ENCODE measurements around the gene DPF1.

DPF1 gene

DNA sequence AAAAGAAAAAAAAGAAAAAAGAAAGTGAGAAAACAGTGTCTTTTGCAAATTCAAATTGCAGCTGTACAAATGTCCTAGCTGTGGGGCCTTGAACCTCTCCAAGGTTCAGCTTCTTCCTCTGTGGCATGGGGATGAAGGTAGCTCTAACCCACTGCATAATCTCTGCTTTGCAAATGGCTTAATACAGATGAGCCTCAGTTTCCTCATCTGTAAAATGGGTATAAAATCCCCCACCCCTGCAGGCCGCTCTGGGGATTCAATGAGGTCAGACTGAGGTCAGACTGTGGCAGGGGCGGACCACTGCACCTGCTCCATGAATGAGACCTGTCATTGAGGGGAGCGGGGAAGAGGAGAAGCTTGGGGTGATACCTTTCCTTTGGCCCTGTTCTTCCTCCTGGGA lies 5.8 kb downstream of the DPF1 start:
- Histone ChIP-seq H2AFZ (ENCODE audit: low read length, unreplicated experiment) (no peak overlapping the region), H3K4me3 (ENCODE audit: low read depth, low read length) (no peak overlapping the region), H3K36me3 (ENCODE audit: insufficient read depth, low read length) (no peaks in the 10 kb centered on the region), H3K27ac (ENCODE audit: low read depth, low read length) (no peak overlapping the region), H3K79me2 (ENCODE audit: control insufficient read depth, insufficient read depth, low read length, unreplicated experiment) (no peaks in the 10 kb centered on the region), H3K27me3 (ENCODE audit: insufficient read depth, low read length) (no peaks in the 10 kb centered on the region), H3K4me1 (ENCODE audit: control insufficient read depth, insufficient read depth, low read length, unreplicated experiment) (peaks cover 3% of the 10 kb centered on the region)

DNA sequence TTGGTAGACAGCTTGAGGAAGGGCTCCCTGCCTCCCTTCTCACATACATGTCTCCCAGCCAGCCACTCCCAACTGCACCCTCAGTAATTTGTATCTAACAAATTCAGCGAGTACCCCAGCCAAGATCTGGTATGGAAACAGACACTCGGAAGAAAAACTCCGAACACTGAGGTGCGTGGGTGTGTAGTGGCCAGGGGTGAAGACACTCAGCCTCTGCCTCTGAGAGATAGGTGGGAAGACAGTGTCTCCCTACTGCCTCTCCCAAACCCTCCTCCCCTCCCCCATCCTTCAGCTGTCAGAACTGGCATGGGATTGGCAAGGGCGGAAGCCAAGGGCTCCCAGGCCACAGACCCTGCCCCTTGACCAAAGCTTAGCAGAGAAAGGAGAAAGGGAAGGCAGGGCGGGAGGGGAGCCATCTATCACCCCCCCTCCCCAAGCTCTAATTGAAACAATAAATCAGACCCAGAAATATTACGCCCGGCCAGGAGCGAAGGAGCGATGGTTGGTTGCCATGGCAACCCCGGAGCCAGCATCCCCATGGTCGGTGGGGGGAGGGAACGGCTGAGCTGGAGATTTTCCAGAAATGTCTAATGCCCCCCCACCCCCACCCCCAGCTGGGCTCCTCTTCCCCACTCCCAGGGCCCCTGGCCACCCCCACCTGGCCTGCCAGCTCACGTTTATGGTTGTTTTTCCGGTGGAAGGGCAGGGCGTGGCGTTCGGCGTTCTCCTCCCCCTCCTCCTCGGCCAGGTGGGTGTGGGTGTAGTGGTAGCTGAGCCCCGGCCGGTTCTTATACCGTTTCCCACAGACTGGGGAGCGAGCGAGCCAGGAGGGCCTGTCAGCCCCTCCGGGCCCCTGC lies 7.0 kb downstream of the DPF1 start:
- no peak overlapping the region for H3K27ac ChIP-seq (ENCODE audit: low read depth, low read length)
- no peaks in the 10 kb centered on the region for H3K36me3 ChIP-seq (ENCODE audit: insufficient read depth, low read length)
- no peaks in the 10 kb centered on the region for H3K4me1 ChIP-seq (ENCODE audit: control insufficient read depth, insufficient read depth, low read length, unreplicated experiment)
- no peaks in the 10 kb centered on the region for H3K27me3 ChIP-seq (ENCODE audit: insufficient read depth, low read length)
- H3K79me2 ChIP-seq (ENCODE audit: control insufficient read depth, insufficient read depth, low read length, unreplicated experiment), result no peaks in the 10 kb centered on the region
- H3K4me3 ChIP-seq (ENCODE audit: low read depth, low read length), result no peak overlapping the region
- H2AFZ ChIP-seq (ENCODE audit: low read length, unreplicated experiment), result no peak overlapping the region

DNA sequence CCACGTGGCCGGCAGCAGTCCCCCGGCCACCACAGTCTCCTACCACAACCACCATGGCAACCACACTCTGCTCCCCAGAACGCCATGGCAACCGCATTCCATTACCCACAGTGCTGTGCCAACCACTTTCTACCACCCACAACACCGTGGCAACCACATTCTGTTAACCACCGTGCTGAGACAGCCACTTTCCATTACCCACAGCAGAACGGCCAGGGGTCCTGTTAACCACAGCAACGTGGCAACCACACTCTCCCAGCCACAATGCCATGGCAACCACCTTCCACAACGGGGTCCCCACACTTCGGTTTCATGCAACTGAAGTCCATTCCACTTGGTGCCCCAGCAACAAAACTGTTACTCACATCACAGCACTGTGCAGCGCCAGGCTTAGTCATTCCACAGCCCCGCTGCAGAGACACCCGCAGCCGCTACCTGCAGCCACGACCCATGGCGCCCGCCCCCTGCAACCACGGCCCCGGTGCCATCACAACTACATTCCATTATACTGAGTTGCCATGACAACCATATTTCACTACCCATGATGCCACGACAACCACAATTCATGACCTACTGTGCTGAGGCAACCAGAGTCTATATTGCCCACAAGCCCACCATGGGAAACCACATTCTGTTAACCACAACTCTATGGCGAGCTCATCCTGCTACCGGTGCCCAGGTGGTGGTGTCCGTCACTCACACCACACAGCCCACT lies 10.0 kb downstream of the DPF1 start:
- H2AFZ ChIP-seq (ENCODE audit: low read length, unreplicated experiment), result no peak overlapping the region
- no peaks in the 10 kb centered on the region for H3K36me3 ChIP-seq (ENCODE audit: insufficient read depth, low read length)
- H3K4me3 ChIP-seq (ENCODE audit: low read depth, low read length), result no peak overlapping the region
- peaks cover 18% of the 10 kb centered on the region for H3K4me1 ChIP-seq (ENCODE audit: control insufficient read depth, insufficient read depth, low read length, unreplicated experiment)
- no peaks in the 10 kb centered on the region for H3K27me3 ChIP-seq (ENCODE audit: insufficient read depth, low read length)
- H3K79me2 ChIP-seq (ENCODE audit: control insufficient read depth, insufficient read depth, low read length, unreplicated experiment), result no peaks in the 10 kb centered on the region
- H3K27ac ChIP-seq (ENCODE audit: low read depth, low read length), result no peak overlapping the region

DNA sequence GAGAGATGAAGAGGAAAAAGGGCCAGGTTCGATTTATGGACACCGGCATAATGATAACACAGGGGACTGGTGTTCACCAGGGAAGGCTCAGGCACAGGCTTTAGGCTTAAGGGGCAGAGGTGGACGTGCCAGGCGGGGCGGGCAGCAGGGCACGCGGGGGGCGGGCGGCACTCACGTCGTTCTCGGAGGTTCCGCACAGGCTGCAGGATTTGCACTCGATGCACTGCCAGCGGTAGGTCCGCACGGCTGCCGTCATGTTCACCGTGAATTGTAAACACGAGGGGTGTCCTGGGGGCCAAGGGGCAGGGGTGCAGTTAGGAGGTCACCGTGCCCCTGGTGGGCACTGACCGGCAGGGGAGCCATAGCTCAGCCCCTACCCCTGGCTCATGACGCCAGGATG lies 10.6 kb downstream of the DPF1 start:
- no peaks in the 10 kb centered on the region for H3K36me3 ChIP-seq (ENCODE audit: insufficient read depth, low read length)
- H3K4me3 ChIP-seq (ENCODE audit: low read depth, low read length), result no peak overlapping the region
- no peaks in the 10 kb centered on the region for H3K27me3 ChIP-seq (ENCODE audit: insufficient read depth, low read length)
- H3K27ac ChIP-seq (ENCODE audit: low read depth, low read length), result no peak overlapping the region
- peaks cover 20% of the 10 kb centered on the region for H3K4me1 ChIP-seq (ENCODE audit: control insufficient read depth, insufficient read depth, low read length, unreplicated experiment)
- no peaks in the 10 kb centered on the region for H3K79me2 ChIP-seq (ENCODE audit: control insufficient read depth, insufficient read depth, low read length, unreplicated experiment)
- no peak overlapping the region for H2AFZ ChIP-seq (ENCODE audit: low read length, unreplicated experiment)

DNA sequence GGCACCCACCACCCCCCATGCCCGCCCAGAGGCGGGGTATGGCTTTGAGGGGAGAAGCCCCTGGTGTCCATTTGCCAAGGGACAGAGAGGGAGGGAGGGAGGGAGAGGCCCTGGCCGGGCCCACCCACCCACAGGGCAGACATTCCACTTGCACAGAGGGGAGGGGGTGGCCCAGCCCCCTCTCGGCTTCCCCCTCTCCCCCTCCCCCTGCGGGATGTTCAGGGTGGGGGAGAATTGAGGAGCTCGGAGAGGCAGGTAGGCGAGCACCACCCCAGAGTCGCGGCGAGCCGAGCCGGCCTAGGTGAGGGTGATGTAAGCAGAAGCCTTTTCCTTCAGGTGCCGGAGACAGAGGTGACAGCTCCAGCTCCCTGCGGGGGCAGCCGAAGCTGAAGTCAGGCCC lies 12.3 kb downstream of the DPF1 start:
- Histone ChIP-seq H3K27me3 (ENCODE audit: insufficient read depth, low read length) (no peaks in the 10 kb centered on the region), H3K4me3 (ENCODE audit: low read depth, low read length) (no peak overlapping the region), H3K79me2 (ENCODE audit: control insufficient read depth, insufficient read depth, low read length, unreplicated experiment) (no peaks in the 10 kb centered on the region), H2AFZ (ENCODE audit: low read length, unreplicated experiment) (no peak overlapping the region), H3K36me3 (ENCODE audit: insufficient read depth, low read length) (no peaks in the 10 kb centered on the region), H3K4me1 (ENCODE audit: control insufficient read depth, insufficient read depth, low read length, unreplicated experiment) (peaks cover 20% of the 10 kb centered on the region), H3K27ac (ENCODE audit: low read depth, low read length) (no peak overlapping the region)

DNA sequence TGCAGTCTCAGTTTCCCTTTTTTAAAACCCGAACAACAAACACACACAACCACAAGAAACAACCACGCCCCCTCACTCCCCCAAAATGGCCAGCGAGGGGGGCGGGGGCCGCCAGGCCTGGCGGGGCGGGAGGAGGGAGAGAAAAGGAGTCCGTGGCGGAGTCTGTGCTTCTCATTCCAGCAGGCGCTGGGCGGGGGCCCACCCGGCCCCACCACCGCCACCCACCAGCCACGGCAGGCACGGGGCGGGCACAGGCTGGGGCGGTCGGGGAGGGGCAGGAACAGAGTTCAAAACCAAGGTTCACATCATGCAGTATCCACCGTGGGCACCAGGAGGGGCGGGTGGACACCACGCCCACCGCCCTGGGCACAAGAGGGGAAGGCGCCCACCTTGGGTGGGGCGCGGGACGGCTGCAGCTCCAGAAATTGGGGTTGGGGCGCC lies 12.9 kb downstream of the DPF1 start:
- no peak overlapping the region for H3K4me3 ChIP-seq (ENCODE audit: low read depth, low read length)
- peaks cover 20% of the 10 kb centered on the region for H3K4me1 ChIP-seq (ENCODE audit: control insufficient read depth, insufficient read depth, low read length, unreplicated experiment)
- no peak overlapping the region for H2AFZ ChIP-seq (ENCODE audit: low read length, unreplicated experiment)
- H3K36me3 ChIP-seq (ENCODE audit: insufficient read depth, low read length), result no peaks in the 10 kb centered on the region
- no peak overlapping the region for H3K27ac ChIP-seq (ENCODE audit: low read depth, low read length)
- no peaks in the 10 kb centered on the region for H3K27me3 ChIP-seq (ENCODE audit: insufficient read depth, low read length)
- no peaks in the 10 kb centered on the region for H3K79me2 ChIP-seq (ENCODE audit: control insufficient read depth, insufficient read depth, low read length, unreplicated experiment)

DNA sequence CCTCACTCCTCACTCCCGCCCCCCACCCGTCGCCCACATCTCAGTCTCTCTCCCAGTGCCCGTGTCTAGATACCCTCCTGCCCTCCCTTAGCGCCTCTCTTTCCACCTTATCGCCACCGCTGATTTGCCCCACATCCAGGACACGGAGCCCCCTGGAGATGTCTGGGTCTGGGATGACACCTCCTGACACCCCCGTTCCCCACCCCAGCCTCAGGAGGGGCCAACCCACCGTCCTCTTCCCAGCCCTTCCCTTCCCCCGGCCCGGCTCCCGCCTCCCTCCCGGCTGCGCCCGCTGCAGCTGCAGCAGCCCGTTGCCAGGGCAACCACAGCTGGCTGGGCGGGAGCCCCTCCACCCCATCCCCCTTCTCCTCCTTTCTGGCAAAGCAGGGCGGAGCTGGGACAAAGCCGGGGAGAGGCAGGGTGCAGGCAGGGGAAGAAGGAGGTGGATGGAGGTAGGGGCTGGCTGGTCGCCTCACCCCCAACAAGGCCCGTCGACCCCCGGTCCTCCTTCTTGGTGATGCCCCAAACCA lies 13.5 kb downstream of the DPF1 start:
- Histone ChIP-seq H3K27me3 (ENCODE audit: insufficient read depth, low read length) (no peaks in the 10 kb centered on the region), H3K4me1 (ENCODE audit: control insufficient read depth, insufficient read depth, low read length, unreplicated experiment) (peaks cover 20% of the 10 kb centered on the region), H2AFZ (ENCODE audit: low read length, unreplicated experiment) (no peak overlapping the region), H3K27ac (ENCODE audit: low read depth, low read length) (no peak overlapping the region), H3K79me2 (ENCODE audit: control insufficient read depth, insufficient read depth, low read length, unreplicated experiment) (no peaks in the 10 kb centered on the region), H3K4me3 (ENCODE audit: low read depth, low read length) (peak overlapping the region; percentile 65; the same call in 1 of the 2 replicates), H3K36me3 (ENCODE audit: insufficient read depth, low read length) (no peaks in the 10 kb centered on the region)

DNA sequence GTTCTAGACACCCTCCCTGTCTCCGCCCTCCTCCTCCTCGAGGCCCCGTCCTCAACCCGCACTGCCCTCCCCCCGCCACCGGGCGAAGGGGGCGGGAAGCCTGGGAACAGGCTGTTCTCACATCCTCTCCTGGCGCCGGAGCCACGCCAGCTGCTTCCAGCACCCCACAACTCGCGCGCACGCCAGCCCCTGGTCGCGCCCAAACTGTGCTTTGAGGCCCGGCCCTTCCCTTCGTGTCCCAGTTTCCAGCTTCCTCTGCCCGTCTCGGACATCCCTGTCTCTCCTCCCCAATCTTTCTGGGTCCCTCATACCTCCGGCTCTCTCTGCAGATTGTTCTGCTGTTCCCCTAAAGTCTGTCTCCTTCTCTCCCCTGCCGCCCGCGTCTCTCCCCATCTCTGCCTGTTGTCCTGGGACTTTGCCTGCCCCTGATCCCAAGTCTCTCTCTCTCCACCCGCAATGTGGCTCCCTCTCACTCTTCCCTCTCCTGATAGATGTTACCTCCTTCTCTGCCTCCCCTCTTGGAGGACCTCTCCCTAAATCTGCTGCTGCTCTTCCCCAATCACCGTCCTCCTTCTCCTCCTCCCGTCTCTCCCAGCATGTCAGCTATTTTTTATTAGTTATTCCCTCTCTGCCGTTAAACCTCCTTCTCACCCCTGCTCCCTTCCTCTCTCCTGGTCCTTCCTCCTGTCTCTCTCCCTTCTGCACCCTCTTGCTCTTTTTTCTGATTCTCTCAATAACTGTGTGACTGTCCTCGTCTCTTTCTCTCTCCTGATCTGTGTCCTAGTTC lies 14.2 kb downstream of the DPF1 start:
- Histone ChIP-seq H3K79me2 (ENCODE audit: control insufficient read depth, insufficient read depth, low read length, unreplicated experiment) (no peaks in the 10 kb centered on the region), H3K27ac (ENCODE audit: low read depth, low read length) (peak overlapping the region; percentile 29; the same call in 1 of the 2 replicates), H3K4me3 (ENCODE audit: low read depth, low read length) (peak overlapping the region; percentile 65), H2AFZ (ENCODE audit: low read length, unreplicated experiment) (no peak overlapping the region), H3K4me1 (ENCODE audit: control insufficient read depth, insufficient read depth, low read length, unreplicated experiment) (peaks cover 20% of the 10 kb centered on the region), H3K27me3 (ENCODE audit: insufficient read depth, low read length) (no peaks in the 10 kb centered on the region), H3K36me3 (ENCODE audit: insufficient read depth, low read length) (no peaks in the 10 kb centered on the region)

DNA sequence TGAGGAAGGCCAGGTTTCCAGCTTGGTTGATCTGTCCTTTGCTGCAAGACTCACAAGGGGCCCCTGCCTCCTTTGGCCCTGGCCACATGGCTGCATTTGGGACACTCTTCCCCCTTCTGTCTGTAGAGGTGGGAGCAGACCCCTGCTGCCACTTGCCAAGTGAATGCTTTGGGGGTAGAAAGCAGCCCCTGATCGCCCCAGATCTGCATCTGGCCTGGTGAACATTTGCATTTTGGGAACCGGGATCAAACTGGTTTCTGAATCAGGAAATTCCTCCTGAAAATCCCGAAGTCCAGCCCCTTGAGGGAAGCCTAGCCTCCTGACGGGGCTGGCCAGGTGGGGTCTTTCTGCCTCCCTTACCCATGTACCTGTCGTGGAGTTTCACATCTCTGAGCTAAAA lies 14.9 kb downstream of the DPF1 start:
- H3K27ac ChIP-seq (ENCODE audit: low read depth, low read length), result no peak overlapping the region
- peak overlapping the region; percentile 65; the same call in 1 of the 2 replicates for H3K4me3 ChIP-seq (ENCODE audit: low read depth, low read length)
- peak overlapping the region; percentile 38 for H2AFZ ChIP-seq (ENCODE audit: low read length, unreplicated experiment)

DNA sequence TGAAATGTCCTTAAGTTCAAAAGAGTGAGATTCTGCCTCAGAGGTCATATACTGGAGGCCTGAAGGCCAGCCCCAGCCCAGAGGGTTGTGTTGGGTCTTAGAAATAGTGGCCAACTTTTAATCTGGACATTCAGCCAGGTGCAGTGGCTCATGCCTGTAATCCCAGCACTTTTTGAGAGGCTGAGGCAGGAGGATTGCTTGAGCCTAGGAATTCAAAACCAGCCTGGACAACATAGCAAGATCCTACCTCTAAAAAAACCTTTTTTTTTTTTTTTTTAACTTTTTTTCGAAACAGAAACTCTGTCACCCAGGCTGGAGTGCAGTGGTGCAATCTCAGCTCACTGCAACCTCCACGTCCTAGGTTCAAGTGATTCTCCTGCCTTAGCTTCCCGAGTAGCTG lies 15.5 kb downstream of the DPF1 start:
- Histone ChIP-seq H3K4me3 (ENCODE audit: low read depth, low read length) (no peak overlapping the region), H3K4me1 (ENCODE audit: control insufficient read depth, insufficient read depth, low read length, unreplicated experiment) (peaks cover 20% of the 10 kb centered on the region), H3K36me3 (ENCODE audit: insufficient read depth, low read length) (no peaks in the 10 kb centered on the region), H3K27ac (ENCODE audit: low read depth, low read length) (no peak overlapping the region), H3K79me2 (ENCODE audit: control insufficient read depth, insufficient read depth, low read length, unreplicated experiment) (no peaks in the 10 kb centered on the region), H3K27me3 (ENCODE audit: insufficient read depth, low read length) (no peaks in the 10 kb centered on the region), H2AFZ (ENCODE audit: low read length, unreplicated experiment) (no peak overlapping the region)

More for the DNA sequence above, 14.9 kb downstream of the DPF1 start:
- H3K4me1 ChIP-seq (ENCODE audit: control insufficient read depth, insufficient read depth, low read length, unreplicated experiment), result peaks cover 20% of the 10 kb centered on the region
- H3K27me3 ChIP-seq (ENCODE audit: insufficient read depth, low read length), result no peaks in the 10 kb centered on the region
- H3K36me3 ChIP-seq (ENCODE audit: insufficient read depth, low read length), result no peaks in the 10 kb centered on the region
- H3K79me2 ChIP-seq (ENCODE audit: control insufficient read depth, insufficient read depth, low read length, unreplicated experiment), result no peaks in the 10 kb centered on the region

Measured in ACC112 (cell line).